K562 (cell line): Measurements from ENCODE around the gene SART1. TPM values are rescaled to one million over a fixed set of nuclear protein-coding genes. Genes with fewer than 3 reads are reported as not detected.
A peak's percentile ranks its signal among the peaks of the same experiment; 100 is the strongest.

ENCODE experiments used
- ATAC-seq: fragments of 200-7000 bp; cut with Tn5 transposase; 3 replicates; pipeline ENCODE4 v1.9.1; 2020; ENCODE audit warnings: moderate library complexity
- BruUV-seq: library from RNA; stranded (reverse); fragments of 400-500 nt; replicated peaks from 2 replicates; lab custom pipeline; 2021; lab: Mats Ljungman, UMichigan
- CTCF ChIA-PET: fragments of 300-600 bp; formaldehyde crosslinking; extraction: SDS; loops from one replicate; lab custom pipeline; 2021; ENCODE audit warnings: low intra/inter-chr PET ratio; lab: Yijun Ruan, JAX
- POLR2A ChIA-PET: fragments of 300-600, 350-650 bp; sonication (Branson Sonifier 250); formaldehyde crosslinking; extraction: SDS; loops from one replicate; lab custom pipeline; 2021; ENCODE audit warnings: antibody characterized with exemption, inconsistent platforms; lab: Yijun Ruan, JAX
- DNase-seq, 4 experiments: peaks; one replicate each; pipeline versions ENCODE4 v3.0.0 to v3.0.0-alpha.2; 2011 to 2018; ENCODE audit warnings: low spot score in 3 of 4, mixed read lengths in 3 of 4; ENCODE audit errors: extremely low read depth in 1 of 4
- FAIRE-seq: peaks from 2 replicates; lab custom pipeline; 2011; peaks lifted over from hg19 to GRCh38; lab: Jason Lieb, UNC
- H2AFZ ChIP-seq: 2 replicates; pipeline ENCODE4 v1.6.0; 2011; ENCODE audit warnings: low read depth, low read length, control low read depth, inconsistent platforms
- H3K27ac ChIP-seq: fragments of 200-600 bp; 3 replicates; pipeline ENCODE4 v1.8.0; 2011; ENCODE audit warnings: low read depth, mild to moderate bottlenecking, control low read depth, inconsistent platforms, low read length, moderate library complexity, mixed read lengths; ENCODE audit errors: extremely low read depth
- H3K27me3 ChIP-seq, 2 experiments: fragments of 300-600 bp in 1 of 2; 2 replicates in 1 of 2; 3 replicates in 1 of 2; pipeline versions ENCODE4 v1.6.0 to v1.8.0; 2011; ENCODE audit warnings: inconsistent platforms in 2 of 2, low read length in 2 of 2, mild to moderate bottlenecking in 1 of 2, mixed read lengths in 1 of 2, moderate library complexity in 1 of 2; ENCODE audit not compliant: control insufficient read depth in 2 of 2, insufficient read depth in 2 of 2
- H3K36me3 ChIP-seq: fragments of 300-600 bp; 3 replicates; pipeline ENCODE4 v1.8.0; 2011; ENCODE audit warnings: mild to moderate bottlenecking, low read length, inconsistent platforms; ENCODE audit not compliant: control insufficient read depth, insufficient read depth
- H3K4me1 ChIP-seq, 2 experiments: fragments of 200-600 bp in 1 of 2; replicated peaks in 1 of 2; 2 replicates in 1 of 2; 3 replicates in 1 of 2; pipeline versions ENCODE4 v1.5.1 to v1.8.0; 2011; ENCODE audit warnings: inconsistent platforms in 2 of 2, low read length in 2 of 2, mild to moderate bottlenecking in 1 of 2, mixed read lengths in 1 of 2, moderate library complexity in 1 of 2; ENCODE audit not compliant: control insufficient read depth in 2 of 2, insufficient read depth in 2 of 2
- H3K4me2 ChIP-seq: 2 replicates; pipeline ENCODE4 v1.6.1; 2011; ENCODE audit warnings: low read length, control low read depth, inconsistent platforms, mixed read lengths; ENCODE audit not compliant: insufficient read depth
- H3K4me3 ChIP-seq: fragments of 200-600 bp; sonication (generic), shearing (Covaris generic); 2 replicates; pipeline ENCODE4 v1.5.1; 2016; ENCODE audit warnings: control low read depth, inconsistent platforms
- H3K79me2 ChIP-seq: fragments of 200-600 bp; 3 replicates; pipeline ENCODE4 v1.8.0; 2011; ENCODE audit warnings: low read length, inconsistent platforms; ENCODE audit not compliant: control insufficient read depth, insufficient read depth
- H3K9ac ChIP-seq, 2 experiments: 2 replicates each; pipeline versions ENCODE4 v1.6.0 to v1.6.1; 2011; ENCODE audit warnings: low read depth in 2 of 2, low read length in 2 of 2, control low read depth in 1 of 2, inconsistent platforms in 1 of 2, mild to moderate bottlenecking in 1 of 2, mixed read lengths in 1 of 2; ENCODE audit not compliant: insufficient read depth in 1 of 2
- H3K9me1 ChIP-seq: one replicate; pipeline ENCODE4 v1.6.0; 2011; ENCODE audit warnings: inconsistent platforms, mild to moderate bottlenecking, low read length, moderate library complexity; ENCODE audit not compliant: control insufficient read depth, insufficient read depth
- H3K9me3 ChIP-seq: replicated peaks from 2 replicates; pipeline ENCODE4 v1.5.1; 2011; ENCODE audit warnings: low read depth, low read length, inconsistent platforms; ENCODE audit not compliant: control insufficient read depth, insufficient read depth
- H4K20me1 ChIP-seq: replicated peaks from 2 replicates; pipeline ENCODE4 v1.6.1; 2011; ENCODE audit warnings: low read length, inconsistent platforms, mixed read lengths; ENCODE audit not compliant: control insufficient read depth, insufficient read depth
- AFF4 ChIP-seq: sonication (generic); formaldehyde crosslinking; IDR thresholded peaks from 2 replicates; pipeline ENCODE4 v1.8.0; 2023; ENCODE audit warnings: mild to moderate bottlenecking, missing genetic modification reagents
- CBFA2T3 ChIP-seq: fragments of 450-650 bp; IDR thresholded peaks from 2 replicates; pipeline ENCODE4 v1.6.1; 2017
- CEBPB ChIP-seq: fragments of 450-650 bp; IDR thresholded peaks from 2 replicates; pipeline ENCODE4 v1.6.1; 2016; ENCODE audit warnings: missing genetic modification characterization, missing compliant biosample characterization
- DACH1 ChIP-seq: fragments of 450-650 bp; IDR thresholded peaks from 2 replicates; pipeline ENCODE4 v1.6.1; 2018; ENCODE audit not compliant: partially characterized antibody
- DNMT1 ChIP-seq: fragments of 450-650 bp; IDR thresholded peaks from 2 replicates; pipeline ENCODE4 v1.6.1; 2016; ENCODE audit warnings: antibody characterized with exemption, mild to moderate bottlenecking
- DPF2 ChIP-seq: fragments of 450-650 bp; IDR thresholded peaks from 2 replicates; pipeline ENCODE4 v1.6.1; 2016
- ELK1 ChIP-seq: sonication (generic); formaldehyde crosslinking; IDR thresholded peaks from 2 replicates; pipeline ENCODE4 v1.8.1; 2022; ENCODE audit warnings: missing genetic modification reagents
- HCFC1 ChIP-seq: IDR thresholded peaks from 2 replicates; pipeline ENCODE4 v1.6.1; 2012; ENCODE audit warnings: low read depth, low read length, improper control_type of control experiment
- NONO ChIP-seq, 2 experiments: fragments of 200-400 bp in 1 of 2; fragments of 450-650 bp in 1 of 2; formaldehyde crosslinking in 1 of 2; IDR thresholded peaks; 2 replicates each; pipeline ENCODE4 v1.6.1; 2017; ENCODE audit warnings: low read depth in 2 of 2, mild to moderate bottlenecking in 2 of 2, moderate library complexity in 2 of 2, low read length in 1 of 2
- PHF21A ChIP-seq: fragments of 450-650 bp; IDR thresholded peaks from 2 replicates; pipeline ENCODE4 v1.6.1; 2017; ENCODE audit warnings: low read depth, borderline replicate concordance
- RUNX1 ChIP-seq: sonication (generic); IDR thresholded peaks from 2 replicates; pipeline ENCODE4 v1.6.1; 2016; ENCODE audit warnings: antibody characterized with exemption, low read depth
- SREBF1 ChIP-seq: fragments of 150-350 bp; IDR thresholded peaks from 2 replicates; pipeline ENCODE4 v1.6.1; 2014; ENCODE audit warnings: antibody characterized with exemption, low read depth, low read length, borderline replicate concordance
- ZC3H8 ChIP-seq: fragments of 450-650 bp; IDR thresholded peaks from 2 replicates; pipeline ENCODE4 v1.6.1; 2017
- ZNF124 ChIP-seq: sonication (generic); formaldehyde crosslinking; IDR thresholded peaks from 2 replicates; pipeline ENCODE4 v1.8.1; 2022; ENCODE audit warnings: missing genetic modification reagents
- ZNF277 ChIP-seq: fragments of 250-450 bp; sonication (Bioruptor Pico); IDR thresholded peaks from 2 replicates; pipeline ENCODE4 v1.8.0; 2022; ENCODE audit warnings: inconsistent platforms, mild to moderate bottlenecking, moderate library complexity, borderline replicate concordance
- ZNF354B ChIP-seq: fragments of 250-450 bp; sonication (Bioruptor Pico); IDR thresholded peaks from 2 replicates; pipeline ENCODE4 v1.4.0; 2020
- ZNF695 ChIP-seq: fragments of 450-650 bp; formaldehyde crosslinking; IDR thresholded peaks from 2 replicates; pipeline ENCODE4 v1.4.0; 2020; ENCODE audit warnings: mild to moderate bottlenecking, moderate library complexity
- WGBS: fragments of 100-300 bp; shearing (Covaris generic); methylation state at CpG from one replicate; pipeline ENCODE4 v1.1.6; 2016; ENCODE audit warnings: low coverage, mixed read lengths; ENCODE audit not compliant: insufficient coverage; ENCODE audit errors: missing lambda C conversion rate; 5-methylcytosine and 5-hydroxymethylcytosine counted together
- in situ Hi-C: fragments of 300-500 bp; cut with MboI; formaldehyde crosslinking; loops from 4 replicates; pipeline ENCODE4 v1.15.0; 2018; ENCODE audit warnings: inconsistent platforms, mixed read lengths
- intact Hi-C: fragments of 100-400 bp; cut with micrococcal nuclease; formaldehyde crosslinking; loops from 2 replicates; pipeline ENCODE4 v1.14.2; 2022
- polyA plus RNA-seq, 8 experiments: library from polyadenylated mRNA; depleted of rRNA in 4 of 8; stranded (reverse) in 5 of 8; unstranded in 3 of 8; fragments of >200 nt; fragmentation: Nextera tagmentation in 2 of 8; fragmentation: Illumina TruSeq in 1 of 8; extraction: Ambion mirVana in 2 of 8; extraction: Trizol in 1 of 8; gene quantifications; 2 replicates each; pipeline versions ENCODE4 v1.2.1 to v1.2.3, GENCODE V29; 2011 to 2014; ENCODE audit warnings: inconsistent platforms in 1 of 8, missing spikeins in 1 of 8
- total RNA-seq, 7 experiments: library from RNA; depleted of rRNA in 6 of 7; stranded (reverse); fragments of >200 nt in 6 of 7; fragmentation: Illumina TruSeq in 2 of 7; extraction: Trizol in 2 of 7; gene quantifications; 2 replicates each; pipeline versions ENCODE4 v1.2.1 to v1.2.3, GENCODE V29; 2011 to 2021; ENCODE audit warnings: low replicate concordance in 1 of 7
- TF ChIP-seq, protein P1 (sequence below): IDR thresholded peaks from 2 replicates; pipeline ENCODE4 v1.6.1; 2011; ENCODE audit not compliant: insufficient read length; ENCODE audit errors: extremely low read depth

SART1 gene
- total and polyA plus RNA-seq, 9 of the 15 experiments (the other 6 are each of a cell fraction or from before 2014, with no cell fraction given) = 4.8 to 84.1 (median 31.7) TPM

DNA sequence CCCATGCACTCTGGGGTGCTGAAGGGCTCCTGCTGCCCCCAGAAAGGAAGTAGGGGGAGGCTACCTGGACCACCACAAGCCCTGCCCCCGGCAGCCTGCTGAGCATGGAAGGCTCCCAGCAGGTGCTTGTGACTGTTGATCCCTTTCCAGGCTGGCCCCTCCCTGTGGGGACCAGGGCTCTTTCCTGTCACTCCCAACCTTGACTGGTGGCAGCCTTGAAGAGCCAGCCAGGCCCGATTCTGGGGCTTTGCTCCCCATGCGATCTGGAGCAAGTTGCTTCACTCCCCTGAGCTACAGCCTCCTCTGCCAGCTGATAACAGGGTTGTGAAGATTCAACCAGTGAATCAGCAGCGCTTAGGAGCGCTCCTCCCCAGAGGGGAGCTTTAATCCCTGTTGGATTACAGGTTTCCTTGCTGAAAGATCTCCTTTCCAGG, 45.7 kb downstream of the SART1 start:
- no peak overlapping the region for H2AFZ ChIP-seq
- H3K4me1 ChIP-seq = peaks cover 23 to 36% of the 10 kb centered on the region in 2 experiments; a peak in 4 of 5 replicates
- no peaks in the 10 kb centered on the region for H3K27me3 ChIP-seq
- FAIRE-seq (peak; percentile 60), ATAC-seq (peak; percentile 58), DNase-seq (peak in 2 of 4 experiments; percentile 53 to 64)
- no peaks in the 10 kb centered on the region for H3K9me1 ChIP-seq
- no TSS peak for BruUV-seq
- no peak overlapping the region for H3K27ac ChIP-seq
- 16% methylated on average over 5 of the region's 5 CpGs for WGBS
- intact Hi-C loops = no loop called here
- in situ Hi-C loops = no loop called here
- no peak overlapping the region for H3K4me3 ChIP-seq
- peaks cover 24% of the 10 kb centered on the region; the same call in 2 of the 3 replicates for H3K36me3 ChIP-seq
- H3K9ac ChIP-seq = peak overlapping the region in 1 of 2 experiments; percentile 75; a peak in 1 of 4 replicates
- H4K20me1 ChIP-seq = no peaks in the 10 kb centered on the region
- ChIA-PET POLR2A (interaction anchor here (0.6 to 3.3 kb wide), 8 partner anchors 8 to 149 kb away, joined by 3 to 13 read pairs (median 4); partner anchors contain the start of genes CATSPER1 and CFL1), CTCF (no interaction called here)
- no peak overlapping the region for H3K4me2 ChIP-seq
- H3K9me3 ChIP-seq = no peaks in the 10 kb centered on the region
- peaks cover 17% of the 10 kb centered on the region for H3K79me2 ChIP-seq
- TF ChIP-seq, protein P1, sequence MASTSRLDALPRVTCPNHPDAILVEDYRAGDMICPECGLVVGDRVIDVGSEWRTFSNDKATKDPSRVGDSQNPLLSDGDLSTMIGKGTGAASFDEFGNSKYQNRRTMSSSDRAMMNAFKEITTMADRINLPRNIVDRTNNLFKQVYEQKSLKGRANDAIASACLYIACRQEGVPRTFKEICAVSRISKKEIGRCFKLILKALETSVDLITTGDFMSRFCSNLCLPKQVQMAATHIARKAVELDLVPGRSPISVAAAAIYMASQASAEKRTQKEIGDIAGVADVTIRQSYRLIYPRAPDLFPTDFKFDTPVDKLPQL = no peak
- TF ChIP-seq ZNF354B (CRISPR knock-in tag) (no peak), ELK1 (CRISPR knock-in tag) (no peak), ZNF277 (CRISPR knock-in tag) (no peak), RUNX1 (no peak), HCFC1 (no peak), NONO (IDR thresholded peaks at IDR 0.05; ENCODE audit: low read depth in 2 of 2, low read length in 1 of 2) (no peak), ZNF695 (CRISPR knock-in tag) (no peak), ZC3H8 (no peak), DACH1 (peak; percentile 17), CBFA2T3 (0 out of 2 replicates have a peak, but pooled peaks have one; percentile 18), DPF2 (0 out of 2 replicates have a peak, but pooled peaks have one; percentile 13), PHF21A (0 out of 2 replicates have a peak, but pooled peaks have one; percentile 17), ZNF124 (CRISPR knock-in tag) (no peak), AFF4 (CRISPR knock-in tag) (no peak), SREBF1 (no peak), DNMT1 (no peak), CEBPB (tag) (peak; percentile 73)
